CMK (cell line): ENCODE results near the gene USP13.

Experiments used
- DNase-seq: peaks from one replicate; pipeline ENCODE4 v3.0.0-alpha.2; 2010; ENCODE audit warnings: low read depth

The USP13 gene

DNA sequence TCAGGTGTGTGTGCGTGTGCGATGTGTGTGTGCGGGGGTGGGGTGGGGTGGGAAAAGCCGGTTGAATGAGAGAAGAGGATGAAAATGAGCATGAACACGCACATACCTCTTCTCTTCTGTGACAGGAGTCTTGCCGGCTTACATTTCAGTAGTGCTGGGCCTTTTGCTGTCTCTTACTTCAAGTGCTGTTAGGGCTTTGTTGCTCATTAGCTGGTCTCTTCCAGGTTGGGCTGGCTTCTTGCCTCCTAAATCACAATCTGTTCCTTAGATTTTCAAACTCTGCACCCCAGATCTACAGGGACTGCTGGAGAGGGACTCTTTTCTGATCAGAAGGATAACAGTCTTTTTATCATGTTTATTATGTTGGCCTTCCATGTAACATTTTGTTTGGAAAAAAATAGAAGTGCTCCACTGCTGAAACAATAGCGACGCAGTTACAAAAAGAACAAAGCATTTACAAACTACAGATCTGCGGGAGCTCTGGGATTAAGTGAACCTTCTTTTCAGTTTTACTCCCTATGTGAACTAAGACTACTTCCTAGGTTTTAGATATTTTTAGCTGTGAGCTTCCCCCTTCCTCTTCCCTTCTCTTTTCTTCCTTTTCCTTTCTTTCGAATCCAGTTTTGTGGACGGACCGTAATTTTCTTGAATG lies 48.5 kb downstream of the USP13 start:
- no peak for DNase-seq

DNA sequence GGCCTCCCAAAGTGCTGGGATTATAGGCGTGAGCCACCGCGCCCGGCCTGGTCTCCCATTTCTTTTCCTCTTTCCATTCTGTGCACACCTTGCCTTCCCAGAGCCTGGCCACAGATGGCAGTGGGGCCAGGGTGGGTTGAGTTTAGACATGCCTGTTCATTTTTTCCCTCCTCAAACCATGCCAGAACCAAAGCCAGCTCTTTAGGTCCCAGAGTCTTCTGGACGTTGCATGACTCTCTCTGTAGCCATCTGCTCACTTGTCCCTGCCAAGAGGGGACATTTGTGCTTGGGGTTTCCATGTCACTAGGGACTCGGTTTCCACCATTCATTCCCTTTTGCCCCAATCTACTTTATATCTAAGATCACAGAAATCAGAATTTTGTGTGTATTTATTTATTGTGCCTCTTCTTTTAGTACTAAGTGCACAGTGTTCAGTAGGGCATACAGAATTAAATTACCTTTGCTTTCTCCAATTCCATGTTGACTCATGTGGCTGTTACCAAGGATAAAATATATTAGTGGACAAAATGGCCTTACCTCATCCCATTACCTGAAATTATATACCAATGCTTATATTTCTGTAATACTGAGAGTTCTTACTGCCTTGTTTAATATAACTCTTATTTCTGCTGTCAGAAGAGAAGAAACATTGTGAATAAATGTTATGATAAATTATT lies 49.6 kb downstream of the USP13 start:
- no peak for DNase-seq

- no peak for DNase-seq
Measured at GRCh38 chr3:179703816-179704215, 51.0 kb downstream of the USP13 start.

GRCh38 chr3:179706233-179706632 lies 53.4 kb downstream of the USP13 start:
- DNase-seq = no peak

DNA sequence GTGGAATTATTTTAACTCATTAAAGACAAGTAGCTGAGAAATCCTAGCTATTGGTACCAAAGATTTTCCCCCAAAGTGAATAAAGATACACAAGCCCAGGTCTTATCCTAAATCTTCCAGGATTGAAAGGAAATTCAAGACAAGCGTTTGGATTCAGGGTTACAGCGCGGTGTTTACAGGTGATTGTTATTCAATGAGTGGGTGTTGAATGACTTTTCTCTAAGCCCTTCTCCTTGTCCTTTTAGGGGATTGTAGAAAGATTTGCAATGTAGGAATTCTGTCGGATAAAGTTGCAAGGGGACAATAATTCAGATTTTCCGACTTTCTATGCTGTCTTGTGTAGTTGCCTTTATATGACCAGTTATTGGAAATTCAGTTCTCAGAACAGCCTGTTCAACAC lies 57.2 kb downstream of the USP13 start:
- DNase-seq = no peak

- no peak for DNase-seq
Measured at GRCh38 chr3:179713643-179714090, 60.8 kb downstream of the USP13 start.

GRCh38 chr3:179715582-179715981 lies 62.7 kb downstream of the USP13 start:
- DNase-seq = no peak

DNA sequence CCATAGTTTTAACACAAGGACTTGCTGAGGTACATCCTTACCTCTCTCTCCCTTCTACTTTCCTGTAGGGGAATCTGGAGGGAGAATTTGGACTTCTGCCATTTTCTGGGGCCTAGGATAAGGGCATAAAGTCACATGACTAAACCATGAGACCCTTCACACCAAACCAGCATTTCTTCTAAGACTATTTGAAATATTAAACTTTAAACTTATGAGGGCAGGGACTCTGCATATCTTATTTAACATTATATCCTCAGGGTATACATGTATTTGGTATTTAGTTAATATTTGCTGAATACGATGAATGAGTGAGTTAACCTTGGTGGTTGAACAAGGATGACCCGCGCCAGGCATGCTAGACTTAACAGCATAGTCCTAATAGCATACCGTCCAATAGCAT lies 63.4 kb downstream of the USP13 start:
- DNase-seq = no peak

GRCh38 chr3:179716811-179717210 lies 64.0 kb downstream of the USP13 start:
- DNase-seq = no peak

DNA sequence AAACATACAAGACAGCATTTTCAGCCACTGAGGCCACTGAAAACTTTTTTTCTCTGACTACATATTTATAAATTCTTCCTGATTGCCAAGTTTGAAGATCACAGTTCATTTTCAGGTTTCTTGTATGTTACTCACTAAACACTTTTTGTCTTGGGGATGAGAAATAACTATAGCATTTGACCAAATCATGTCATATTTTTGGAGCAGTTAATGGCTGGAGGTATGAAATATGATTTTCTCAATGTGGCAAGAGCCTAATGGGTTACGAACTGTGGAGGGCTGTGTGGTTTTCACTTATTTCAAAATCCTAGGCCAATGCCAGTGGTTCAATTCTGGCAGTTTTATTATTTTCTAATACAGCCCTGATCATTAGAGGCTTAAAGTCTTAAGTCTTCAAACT lies 64.4 kb downstream of the USP13 start:
- DNase-seq = no peak

DNA sequence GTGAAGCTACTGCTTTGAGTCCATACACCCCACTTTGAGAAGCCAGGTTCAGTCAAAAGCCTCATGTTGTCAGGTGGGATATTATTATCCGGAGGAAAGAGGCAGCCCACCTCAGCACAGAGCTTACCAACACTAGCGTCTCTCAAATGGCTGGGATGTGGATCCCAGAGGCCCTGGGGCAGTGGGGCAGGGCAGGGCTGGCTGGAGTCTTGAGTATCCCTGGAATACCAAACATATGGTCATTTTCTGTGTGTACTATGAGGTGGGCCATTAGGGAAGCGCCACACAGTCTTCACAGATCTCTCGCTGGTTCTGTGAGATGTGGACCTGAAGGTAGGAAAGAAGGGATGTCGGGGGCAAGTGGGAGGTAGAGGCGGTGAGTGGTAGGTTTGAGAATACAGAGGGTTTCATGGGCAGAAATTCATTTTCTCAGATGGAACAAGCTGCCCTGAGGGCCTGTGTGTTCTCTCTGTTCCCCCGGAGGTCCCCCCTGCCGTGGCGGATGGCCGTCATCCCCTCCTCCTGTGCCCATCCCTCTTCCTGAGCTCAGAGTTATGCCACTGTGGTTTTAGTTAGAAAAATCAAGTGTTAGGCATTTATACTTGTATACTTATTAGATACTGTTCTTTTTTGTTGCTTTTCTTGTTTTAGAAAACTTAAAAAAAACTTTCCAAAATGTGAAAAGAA lies 66.4 kb downstream of the USP13 start:
- no peak for DNase-seq

- no peak for DNase-seq
Measured at GRCh38 chr3:179720196-179720595, 67.4 kb downstream of the USP13 start.

DNA sequence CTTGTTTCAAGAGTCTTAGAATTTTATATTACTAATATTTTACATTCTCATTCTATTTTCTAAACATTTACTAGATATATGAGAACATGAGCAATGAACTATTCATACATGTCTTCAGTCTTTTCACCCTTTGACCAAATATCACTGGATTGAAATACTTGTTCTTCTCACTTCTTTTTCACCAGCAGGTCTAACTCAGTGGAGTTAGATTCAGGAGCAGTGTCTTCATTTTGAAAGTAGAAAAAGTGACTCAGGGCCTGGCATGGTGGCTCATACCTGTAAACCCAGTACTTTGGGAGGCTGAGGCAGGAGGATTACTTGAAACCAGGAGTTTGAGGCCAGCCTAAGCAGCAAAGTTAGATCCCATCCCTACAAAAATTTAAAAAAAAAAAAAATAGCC lies 70.8 kb downstream of the USP13 start:
- DNase-seq = no peak

GRCh38 chr3:179726075-179726699 lies 73.3 kb downstream of the USP13 start:
- DNase-seq = no peak

GRCh38 chr3:179729086-179729485 lies 76.2 kb downstream of the USP13 start:
- DNase-seq = no peak

DNA sequence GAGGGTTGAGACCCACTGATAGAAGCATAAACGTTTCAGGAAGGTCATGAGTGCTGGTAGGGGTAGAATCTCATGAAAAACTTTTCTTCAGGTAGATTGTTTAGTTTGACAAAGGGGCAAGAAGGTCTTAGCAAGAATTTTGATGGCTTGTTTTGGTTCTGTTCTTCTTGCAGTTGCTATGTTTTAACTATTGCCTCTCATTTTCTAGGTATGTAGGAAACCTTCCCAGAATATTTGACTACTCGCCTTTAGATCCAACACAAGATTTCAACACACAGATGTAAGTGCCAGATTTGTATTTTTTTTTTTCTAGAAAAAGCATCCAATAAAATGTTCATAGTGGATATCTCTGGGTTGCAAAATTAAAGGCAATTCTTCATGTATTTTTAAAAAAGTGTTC lies 77.1 kb downstream of the USP13 start:
- no peak for DNase-seq

DNA sequence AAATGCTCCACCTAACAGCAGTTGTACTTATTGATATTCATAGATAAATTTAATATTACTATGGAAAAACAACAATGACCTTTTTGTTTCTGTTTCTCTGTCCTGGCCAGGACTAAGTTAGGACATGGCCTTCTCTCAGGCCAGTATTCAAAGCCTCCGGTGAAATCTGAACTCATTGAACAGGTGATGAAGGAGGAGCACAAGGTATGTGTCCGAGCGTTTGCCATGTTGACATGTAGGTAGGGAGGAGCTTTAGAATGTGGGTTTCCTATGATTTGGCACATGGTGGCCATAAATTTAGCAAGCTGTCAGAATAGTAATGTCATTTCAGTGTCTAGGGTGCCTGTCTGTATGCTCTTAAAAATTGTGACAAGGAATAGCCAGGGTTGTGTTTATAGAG lies 77.7 kb downstream of the USP13 start:
- DNase-seq = no peak

DNA sequence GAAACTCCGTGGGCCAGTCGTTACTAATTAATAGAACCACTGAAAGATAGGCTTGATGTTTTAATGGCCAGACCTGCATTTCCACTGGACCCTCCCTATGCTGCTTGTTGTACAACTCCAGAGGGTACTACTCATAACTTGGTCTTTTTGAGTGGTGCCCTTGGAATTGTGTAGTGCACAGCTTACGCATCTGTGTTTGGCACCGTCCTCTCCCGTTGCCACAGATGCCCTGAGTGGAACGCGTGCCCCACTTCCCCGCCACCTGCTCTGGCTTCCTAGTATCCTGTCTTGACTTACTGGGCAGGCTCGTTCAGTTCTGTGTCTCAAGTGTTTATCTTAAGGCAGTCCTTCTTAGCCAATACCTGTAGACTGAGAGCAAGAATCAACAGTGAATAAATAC lies 78.7 kb downstream of the USP13 start:
- DNase-seq = no peak

DNA sequence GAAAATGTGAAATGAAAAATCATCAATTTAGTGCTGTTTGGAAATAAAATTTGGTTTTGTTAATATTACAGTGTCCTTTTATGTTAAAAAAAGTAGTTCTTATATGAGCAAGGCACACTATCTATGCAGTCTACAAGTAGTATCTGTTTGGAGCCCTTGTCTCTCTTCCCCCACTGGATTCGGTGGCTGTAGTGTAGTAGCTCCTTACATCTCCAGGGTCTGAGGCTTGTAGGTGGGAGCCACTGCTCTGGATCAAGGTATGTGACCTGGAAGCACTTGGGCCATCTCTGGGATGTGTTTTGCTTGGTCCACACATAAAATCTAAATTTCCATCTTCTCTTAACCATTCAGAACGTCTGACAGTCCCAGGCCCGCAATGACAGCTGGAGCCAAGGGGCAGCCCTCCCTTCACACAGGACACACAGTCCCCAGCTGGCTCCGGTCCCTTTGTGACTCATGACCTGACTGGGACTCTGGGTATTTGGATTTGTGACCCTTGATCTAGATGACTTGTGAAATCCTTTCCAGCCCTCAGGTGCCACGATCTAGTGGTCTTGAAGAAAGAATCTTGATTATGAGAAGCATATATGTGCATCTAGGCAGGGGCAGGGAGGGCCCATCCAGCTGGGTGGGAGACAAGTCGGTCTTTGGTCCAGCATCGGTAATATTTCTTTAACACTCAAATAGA lies 80.0 kb downstream of the USP13 start:
- DNase-seq = no peak

- no peak for DNase-seq
Measured at GRCh38 chr3:179733797-179734196, 81.0 kb downstream of the USP13 start.

- no peak for DNase-seq
Measured at GRCh38 chr3:179734497-179735281, 81.8 kb downstream of the USP13 start.

- DNase-seq = no peak
Measured at GRCh38 chr3:179735321-179735720, 82.5 kb downstream of the USP13 start.
